Panc1 (cell line): ENCODE data around the gene TMEM161A. TPM values are rescaled to one million over a fixed set of nuclear protein-coding genes. Genes with fewer than 3 reads are reported as not detected.

Source experiments
- ATAC-seq: fragments of 200-7000 bp; cut with Tn5 transposase; 2 replicates; pipeline ENCODE4 v1.9.1; 2020; ENCODE audit warnings: mild to moderate bottlenecking, moderate library complexity
- BruUV-seq: library from RNA; stranded (reverse); fragments of 400-500 nt; replicated peaks from 2 replicates; lab custom pipeline; 2021; lab: Mats Ljungman, UMichigan
- CTCF ChIA-PET: fragments of 300-600 bp; sonication (Branson Sonifier 250); formaldehyde crosslinking; loops from one replicate; lab custom pipeline; 2022; ENCODE audit warnings: antibody characterized with exemption; lab: Charles Lee
- POLR2A ChIA-PET: fragments of 300-600 bp; sonication (Branson Sonifier 250); formaldehyde crosslinking; loops from one replicate; lab custom pipeline; 2022; ENCODE audit warnings: antibody characterized with exemption; lab: Charles Lee
- DNase-seq: peaks from one replicate; pipeline ENCODE4 v3.0.0-alpha.2; 2010; ENCODE audit warnings: low read depth, low spot score
- H3K27ac ChIP-seq: 2 replicates; pipeline ENCODE4 v1.5.1; 2011; ENCODE audit warnings: mild to moderate bottlenecking, low read length, inconsistent platforms
- H3K27me3 ChIP-seq: fragments of 200-500 bp; sonication (Bioruptor generic); 2 replicates; pipeline ENCODE4 v1.6.0; 2014; ENCODE audit warnings: low read length, inconsistent platforms; ENCODE audit not compliant: control insufficient read depth, insufficient read depth
- H3K36me3 ChIP-seq: fragments of 200-500 bp; sonication (Bioruptor generic); 2 replicates; pipeline ENCODE4 v1.5.1; 2014; ENCODE audit warnings: inconsistent platforms, mild to moderate bottlenecking, low read length, moderate library complexity; ENCODE audit not compliant: control insufficient read depth, insufficient read depth
- H3K4me1 ChIP-seq: 2 replicates; pipeline ENCODE4 v1.5.1; 2011; ENCODE audit warnings: inconsistent platforms, mild to moderate bottlenecking, low read length, moderate library complexity; ENCODE audit not compliant: control insufficient read depth, insufficient read depth
- H3K4me3 ChIP-seq, 2 experiments: 2 replicates each; pipeline ENCODE4 v1.5.1; 2011 to 2012; ENCODE audit warnings: low read depth in 2 of 2, low read length in 2 of 2, mild to moderate bottlenecking in 2 of 2, inconsistent platforms in 1 of 2, moderate library complexity in 1 of 2
- H3K9me3 ChIP-seq: fragments of 200-500 bp; sonication (Bioruptor generic); 2 replicates; pipeline ENCODE4 v1.5.1; 2014; ENCODE audit warnings: low read depth, mild to moderate bottlenecking, inconsistent platforms, low read length, moderate library complexity; ENCODE audit not compliant: control insufficient read depth, insufficient read depth
- POLR2AphosphoS5 ChIP-seq: IDR thresholded peaks from 2 replicates; pipeline ENCODE4 v1.6.1; 2012; ENCODE audit warnings: mild to moderate bottlenecking, low read depth, low read length, moderate library complexity
- SIN3A ChIP-seq: IDR thresholded peaks from 2 replicates; pipeline ENCODE4 v1.6.1; 2012; ENCODE audit warnings: low read depth, mild to moderate bottlenecking, low read length, moderate library complexity, borderline replicate concordance; ENCODE audit not compliant: insufficient read depth
- TCF7L2 ChIP-seq: IDR thresholded peaks from 2 replicates; pipeline ENCODE4 v1.6.1; 2011; ENCODE audit warnings: mild to moderate bottlenecking, low read depth, low read length, inconsistent platforms
- in situ Hi-C: cut with HindIII; loops from 2 replicates; pipeline ENCODE4 v1.10.0; 2016; ENCODE audit warnings: low sequenced_read_pairs, low pct_unique_long_range_greater_than_20kb
- intact Hi-C: fragments of 100-400 bp; cut with micrococcal nuclease; formaldehyde crosslinking; loops from one replicate; pipeline ENCODE4 v1.10.0; 2022; ENCODE audit not compliant: unreplicated experiment
- total RNA-seq: library from RNA; stranded (reverse); gene quantifications from one replicate; pipeline ENCODE4 v1.2.1, GENCODE V29; 2021; ENCODE audit not compliant: unreplicated experiment
- TF ChIP-seq, protein P1 (sequence below): fragments of 450-650 bp; IDR thresholded peaks from 2 replicates; pipeline ENCODE4 v1.5.1; 2017; ENCODE audit warnings: mild to moderate bottlenecking
- TF ChIP-seq, protein P2 (sequence below), 2 experiments: IDR thresholded peaks; 2 replicates each; pipeline ENCODE4 v1.6.1; 2011 to 2012; ENCODE audit warnings: low read depth in 2 of 2, control low read depth in 1 of 2, low read length in 1 of 2, mild to moderate bottlenecking in 1 of 2, moderate library complexity in 1 of 2; ENCODE audit not compliant: insufficient read depth in 1 of 2

The TMEM161A gene
- total RNA-seq, 1 experiment from 2014 or later = 26.7 TPM

GRCh38 chr19:19145281-19145680, 7.0 kb upstream of the TMEM161A start:
- ATAC-seq (no peak), DNase-seq (no peak)
- in situ Hi-C loops (no loop called here), intact Hi-C loops (no loop called here)
- Histone ChIP-seq H3K4me3 (no peak overlapping the region), H3K27ac (no peak overlapping the region), H3K9me3 (no peaks in the 10 kb centered on the region), H3K27me3 (no peaks in the 10 kb centered on the region), H3K4me1 (no peaks in the 10 kb centered on the region), H3K36me3 (no peaks in the 10 kb centered on the region)
- no TSS peak for BruUV-seq
- no peak for TF ChIP-seq SIN3A
- TF ChIP-seq, protein P1, sequence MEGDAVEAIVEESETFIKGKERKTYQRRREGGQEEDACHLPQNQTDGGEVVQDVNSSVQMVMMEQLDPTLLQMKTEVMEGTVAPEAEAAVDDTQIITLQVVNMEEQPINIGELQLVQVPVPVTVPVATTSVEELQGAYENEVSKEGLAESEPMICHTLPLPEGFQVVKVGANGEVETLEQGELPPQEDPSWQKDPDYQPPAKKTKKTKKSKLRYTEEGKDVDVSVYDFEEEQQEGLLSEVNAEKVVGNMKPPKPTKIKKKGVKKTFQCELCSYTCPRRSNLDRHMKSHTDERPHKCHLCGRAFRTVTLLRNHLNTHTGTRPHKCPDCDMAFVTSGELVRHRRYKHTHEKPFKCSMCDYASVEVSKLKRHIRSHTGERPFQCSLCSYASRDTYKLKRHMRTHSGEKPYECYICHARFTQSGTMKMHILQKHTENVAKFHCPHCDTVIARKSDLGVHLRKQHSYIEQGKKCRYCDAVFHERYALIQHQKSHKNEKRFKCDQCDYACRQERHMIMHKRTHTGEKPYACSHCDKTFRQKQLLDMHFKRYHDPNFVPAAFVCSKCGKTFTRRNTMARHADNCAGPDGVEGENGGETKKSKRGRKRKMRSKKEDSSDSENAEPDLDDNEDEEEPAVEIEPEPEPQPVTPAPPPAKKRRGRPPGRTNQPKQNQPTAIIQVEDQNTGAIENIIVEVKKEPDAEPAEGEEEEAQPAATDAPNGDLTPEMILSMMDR = no peak
- TF ChIP-seq TCF7L2 = no peak
- TF ChIP-seq POLR2AphosphoS5 = no peak
- TF ChIP-seq, protein P2, sequence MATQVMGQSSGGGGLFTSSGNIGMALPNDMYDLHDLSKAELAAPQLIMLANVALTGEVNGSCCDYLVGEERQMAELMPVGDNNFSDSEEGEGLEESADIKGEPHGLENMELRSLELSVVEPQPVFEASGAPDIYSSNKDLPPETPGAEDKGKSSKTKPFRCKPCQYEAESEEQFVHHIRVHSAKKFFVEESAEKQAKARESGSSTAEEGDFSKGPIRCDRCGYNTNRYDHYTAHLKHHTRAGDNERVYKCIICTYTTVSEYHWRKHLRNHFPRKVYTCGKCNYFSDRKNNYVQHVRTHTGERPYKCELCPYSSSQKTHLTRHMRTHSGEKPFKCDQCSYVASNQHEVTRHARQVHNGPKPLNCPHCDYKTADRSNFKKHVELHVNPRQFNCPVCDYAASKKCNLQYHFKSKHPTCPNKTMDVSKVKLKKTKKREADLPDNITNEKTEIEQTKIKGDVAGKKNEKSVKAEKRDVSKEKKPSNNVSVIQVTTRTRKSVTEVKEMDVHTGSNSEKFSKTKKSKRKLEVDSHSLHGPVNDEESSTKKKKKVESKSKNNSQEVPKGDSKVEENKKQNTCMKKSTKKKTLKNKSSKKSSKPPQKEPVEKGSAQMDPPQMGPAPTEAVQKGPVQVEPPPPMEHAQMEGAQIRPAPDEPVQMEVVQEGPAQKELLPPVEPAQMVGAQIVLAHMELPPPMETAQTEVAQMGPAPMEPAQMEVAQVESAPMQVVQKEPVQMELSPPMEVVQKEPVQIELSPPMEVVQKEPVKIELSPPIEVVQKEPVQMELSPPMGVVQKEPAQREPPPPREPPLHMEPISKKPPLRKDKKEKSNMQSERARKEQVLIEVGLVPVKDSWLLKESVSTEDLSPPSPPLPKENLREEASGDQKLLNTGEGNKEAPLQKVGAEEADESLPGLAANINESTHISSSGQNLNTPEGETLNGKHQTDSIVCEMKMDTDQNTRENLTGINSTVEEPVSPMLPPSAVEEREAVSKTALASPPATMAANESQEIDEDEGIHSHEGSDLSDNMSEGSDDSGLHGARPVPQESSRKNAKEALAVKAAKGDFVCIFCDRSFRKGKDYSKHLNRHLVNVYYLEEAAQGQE (IDR thresholded peaks at IDR 0.05; ENCODE audit: insufficient read depth in 1 of 2, low read depth in 2 of 2, low read length in 1 of 2) = no peak
- ChIA-PET CTCF (interaction anchor here (0.7 kb wide), 1 partner anchor 170 kb away, joined by 8 read pairs; no protein-coding TSS in a partner anchor), POLR2A (no interaction called here)

DNA sequence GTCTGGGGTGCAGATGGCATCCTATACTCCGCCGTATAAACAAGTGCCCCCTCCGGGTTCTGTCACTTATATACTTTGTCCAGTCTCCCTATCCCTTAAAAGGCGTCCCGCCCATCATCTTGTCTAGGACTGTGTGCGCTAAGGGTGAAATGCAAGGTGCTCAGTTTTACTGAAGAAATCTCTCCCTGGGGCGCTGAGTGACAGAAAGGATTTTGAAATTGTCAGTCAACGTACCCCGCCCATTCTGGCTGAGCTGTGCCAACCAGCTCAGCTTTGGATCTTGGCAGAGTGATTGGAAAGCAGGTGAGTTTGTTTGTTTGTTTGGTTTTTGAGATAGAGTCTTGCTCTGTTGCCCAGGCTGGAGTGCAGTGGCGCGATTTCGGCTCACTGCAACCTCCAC, 4.1 kb upstream of the TMEM161A start:
- POLR2A ChIA-PET = interaction anchor here (0.6 kb wide), 1 partner anchor 42 kb away, joined by 16 read pairs; no protein-coding TSS in a partner anchor
- CTCF ChIA-PET = no interaction called here
- no peaks in the 10 kb centered on the region for H3K9me3 ChIP-seq
- H3K36me3 ChIP-seq = peaks cover 5% of the 10 kb centered on the region; the same call in 1 of the 2 replicates
- no peak overlapping the region for H3K27ac ChIP-seq
- ATAC-seq = no peak
- in situ Hi-C loops (no loop called here), intact Hi-C loops (no loop called here)
- no peaks in the 10 kb centered on the region for H3K27me3 ChIP-seq
- H3K4me1 ChIP-seq = no peaks in the 10 kb centered on the region
- DNase-seq = no peak
- TF ChIP-seq, protein P1 = no peak
- TF ChIP-seq, protein P2 (IDR thresholded peaks at IDR 0.05; ENCODE audit: insufficient read depth in 1 of 2, low read depth in 2 of 2, low read length in 1 of 2) = no peak
- no peak for TF ChIP-seq TCF7L2
- TF ChIP-seq SIN3A = no peak
- no peak for TF ChIP-seq POLR2AphosphoS5
- BruUV-seq = no TSS peak
- H3K4me3 ChIP-seq = no peak overlapping the region
